Endothelial cell of umbilical vein (primary cell): ENCODE data around the gene SMYD4. TPM values are rescaled to one million over a fixed set of nuclear protein-coding genes. Genes with fewer than 3 reads are reported as not detected.

ENCODE experiments used
- BruUV-seq: library from RNA; stranded (reverse); fragments of 400-500 nt; replicated peaks from 2 replicates; lab custom pipeline; 2021; lab: Mats Ljungman, UMichigan
- CTCF ChIA-PET: fragments of 300-600, 350-600 bp; sonication (Branson Sonifier 250); formaldehyde crosslinking; loops from one replicate; lab custom pipeline; 2021; ENCODE audit warnings: antibody characterized with exemption, inconsistent platforms; lab: Charles Lee
- POLR2A ChIA-PET: fragments of 300-600, 350-600 bp; sonication (Branson Sonifier 250); formaldehyde crosslinking; loops from one replicate; lab custom pipeline; 2021; ENCODE audit warnings: antibody characterized with exemption, inconsistent platforms; lab: Charles Lee
- DNase-seq: peaks from one replicate; pipeline ENCODE4 v3.0.0-alpha.2; 2011; ENCODE audit warnings: low read depth, low spot score
- FAIRE-seq: peaks from 2 replicates; lab custom pipeline; 2011; peaks lifted over from hg19 to GRCh38; lab: Jason Lieb, UNC
- H2AFZ ChIP-seq: 2 replicates; pipeline ENCODE4 v1.6.0; 2012; ENCODE audit warnings: low read depth, low read length, control low read depth, inconsistent platforms
- H3K27ac ChIP-seq: 2 replicates; pipeline ENCODE4 v1.5.1; 2011; ENCODE audit warnings: low read depth, mild to moderate bottlenecking, control low read depth, low read length, moderate library complexity; ENCODE audit not compliant: insufficient read depth
- H3K27me3 ChIP-seq, 2 experiments: 2 replicates each; pipeline versions ENCODE4 v1.6.0 to v1.6.1; 2011; ENCODE audit warnings: low read length in 2 of 2, mixed read lengths in 1 of 2; ENCODE audit not compliant: control insufficient read depth in 2 of 2, insufficient read depth in 2 of 2
- H3K36me3 ChIP-seq, 2 experiments: 2 replicates in 1 of 2; 3 replicates in 1 of 2; pipeline ENCODE4 v1.5.1; 2011; ENCODE audit warnings: low read length in 2 of 2, mild to moderate bottlenecking in 1 of 2, moderate library complexity in 1 of 2; ENCODE audit not compliant: control insufficient read depth in 2 of 2, insufficient read depth in 2 of 2; ENCODE audit errors: extremely low read depth in 1 of 2
- H3K4me1 ChIP-seq: 3 replicates; pipeline ENCODE4 v1.5.1; 2011; ENCODE audit warnings: mild to moderate bottlenecking, low read length; ENCODE audit not compliant: control insufficient read depth, insufficient read depth; ENCODE audit errors: extremely low read depth
- H3K4me2 ChIP-seq: 2 replicates; pipeline ENCODE4 v1.6.1; 2011; ENCODE audit warnings: low read length, control low read depth, mixed read lengths; ENCODE audit not compliant: insufficient read depth
- H3K4me3 ChIP-seq, 3 experiments: fragments of 200-600 bp in 1 of 3; sonication (generic), shearing (Covaris generic) in 1 of 3; replicated peaks in 1 of 3; 2 replicates each; pipeline ENCODE4 v1.5.1; 2011 to 2016; ENCODE audit warnings: control low read depth in 3 of 3, low read length in 3 of 3, mild to moderate bottlenecking in 2 of 3, inconsistent platforms in 1 of 3, low read depth in 1 of 3, moderate library complexity in 1 of 3; ENCODE audit not compliant: insufficient read depth in 1 of 3
- H3K79me2 ChIP-seq: 2 replicates; pipeline ENCODE4 v1.6.0; 2012; ENCODE audit warnings: low read length, inconsistent platforms; ENCODE audit not compliant: control insufficient read depth, insufficient read depth
- H3K9ac ChIP-seq: replicated peaks from 2 replicates; pipeline ENCODE3; 2011; ENCODE audit warnings: low read length, control low read depth; ENCODE audit not compliant: insufficient read depth; ENCODE audit errors: extremely low read depth
- H3K9me1 ChIP-seq: replicated peaks from 3 replicates; pipeline ENCODE4 v1.6.0; 2011; ENCODE audit warnings: mild to moderate bottlenecking, low read length; ENCODE audit not compliant: control insufficient read depth, insufficient read depth; ENCODE audit errors: extremely low read depth
- H3K9me3 ChIP-seq: replicated peaks from 2 replicates; pipeline ENCODE4 v1.5.1; 2012; ENCODE audit warnings: low read length, inconsistent platforms; ENCODE audit not compliant: control insufficient read depth, insufficient read depth
- H4K20me1 ChIP-seq: replicated peaks from 2 replicates; pipeline ENCODE3; 2011; ENCODE audit warnings: mild to moderate bottlenecking, low read length; ENCODE audit not compliant: control insufficient read depth, insufficient read depth; ENCODE audit errors: extremely low read depth
- EZH2 ChIP-seq: IDR thresholded peaks from 2 replicates; pipeline ENCODE4 v1.6.1; 2012; ENCODE audit warnings: borderline replicate concordance, low read depth, mild to moderate bottlenecking, moderate library complexity, low read length, inconsistent platforms; ENCODE audit not compliant: severe bottlenecking
- GATA2 ChIP-seq: IDR thresholded peaks from 2 replicates; pipeline ENCODE4 v1.7.0; 2011; ENCODE audit warnings: low read depth, mild to moderate bottlenecking, moderate library complexity, mixed read lengths, low read length; ENCODE audit not compliant: insufficient read length, insufficient read depth
- JUN ChIP-seq: IDR thresholded peaks from 2 replicates; pipeline ENCODE4 v1.6.1; 2011; ENCODE audit warnings: borderline replicate concordance, low read depth; ENCODE audit not compliant: insufficient read length, insufficient read depth
- MYC ChIP-seq: IDR thresholded peaks from one replicate; pipeline ENCODE4 v1.6.1; 2011; ENCODE audit warnings: mild to moderate bottlenecking, low read depth, low read length
- POLR2A ChIP-seq: IDR thresholded peaks from 2 replicates; pipeline ENCODE4 v1.6.1; 2012; ENCODE audit warnings: low read depth, mild to moderate bottlenecking, control low read depth, low read length
- POLR2AphosphoS5 ChIP-seq: IDR thresholded peaks from 2 replicates; pipeline ENCODE4 v1.6.1; 2012; ENCODE audit warnings: low read depth, mild to moderate bottlenecking, control low read depth, low read length, moderate library complexity; ENCODE audit not compliant: insufficient read depth
- dilution Hi-C: fragments of 300-500 bp; cut with MboI; formaldehyde crosslinking; loops from one replicate; pipeline ENCODE4 v1.15.0; 2019; ENCODE audit warnings: low sequenced_read_pairs; ENCODE audit not compliant: extremely low pct_ligation_motif_present
- intact Hi-C: fragments of 100-400 bp; cut with micrococcal nuclease; formaldehyde crosslinking; loops from one replicate; pipeline ENCODE4 v1.10.0; 2022
- polyA plus RNA-seq, 4 experiments: library from polyadenylated mRNA; depleted of rRNA in 3 of 4; stranded (reverse) in 3 of 4; unstranded in 1 of 4; fragments of >200 nt; gene quantifications; 2 replicates each; pipeline versions ENCODE4 v1.2.1 to v1.2.3, GENCODE V29; 2011 to 2012; ENCODE audit warnings: missing spikeins in 1 of 4
- total RNA-seq: library from RNA; stranded (reverse); gene quantifications from 2 replicates; pipeline ENCODE4 v1.2.3, GENCODE V29; 2021
- TF ChIP-seq, protein P1 (sequence below), 2 donors: IDR thresholded peaks; 1 replicate in 1 of 2; 2 replicates in 1 of 2; pipeline ENCODE4 v1.5.1; 2011; ENCODE audit warnings: low read length in 2 of 2, mild to moderate bottlenecking in 2 of 2, moderate library complexity in 2 of 2, control low read depth in 1 of 2, inconsistent platforms in 1 of 2, low read depth in 1 of 2; ENCODE audit not compliant: insufficient read depth in 1 of 2; ENCODE audit errors: extremely low read depth in 1 of 2
- TF ChIP-seq, protein P2 (sequence below): IDR thresholded peaks from 2 replicates; pipeline ENCODE4 v1.6.1; 2011; ENCODE audit not compliant: insufficient read depth, insufficient read length

The SMYD4 gene
- total and polyA plus RNA-seq, 2 donors (not counting 3 experiments of a cell fraction or from before 2014, with no cell fraction given), result 6.0 to 14.6 TPM

DNA sequence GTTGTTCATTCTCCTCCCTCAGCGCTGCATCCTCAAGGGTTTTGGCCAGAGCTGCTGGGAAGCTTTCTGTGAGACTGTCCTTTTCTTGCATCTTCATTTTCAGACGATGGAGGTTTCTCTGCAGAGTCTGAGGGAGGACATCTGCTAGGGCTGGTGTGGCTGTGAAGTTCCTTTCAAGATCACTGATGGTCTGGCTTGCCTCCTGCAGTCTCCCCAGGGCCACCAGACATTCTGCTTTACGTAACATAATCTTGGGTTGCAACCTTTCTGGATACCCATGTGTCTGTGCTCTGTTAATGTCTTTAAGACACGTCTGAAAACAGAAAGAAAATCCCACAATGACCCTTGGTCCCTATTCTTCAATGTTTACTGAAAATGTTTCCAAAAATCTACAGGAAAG is 29.0 kb downstream of the SMYD4 start:
- ChIA-PET POLR2A (no interaction called here), CTCF (interaction anchor here (1.0 to 1.3 kb wide), 2 partner anchors 13 to 79 kb away, joined by 3 read pairs; no protein-coding TSS in a partner anchor)
- H3K27me3 ChIP-seq, result no peaks in the 10 kb centered on the region
- no peak overlapping the region for H3K4me2 ChIP-seq
- no peak for DNase-seq
- H3K4me1 ChIP-seq, result no peaks in the 10 kb centered on the region
- TF ChIP-seq JUN (no peak), POLR2A (no peak), EZH2 (no peak), GATA2 (no peak), POLR2AphosphoS5 (no peak), MYC (no peak)
- TF ChIP-seq, protein P1, sequence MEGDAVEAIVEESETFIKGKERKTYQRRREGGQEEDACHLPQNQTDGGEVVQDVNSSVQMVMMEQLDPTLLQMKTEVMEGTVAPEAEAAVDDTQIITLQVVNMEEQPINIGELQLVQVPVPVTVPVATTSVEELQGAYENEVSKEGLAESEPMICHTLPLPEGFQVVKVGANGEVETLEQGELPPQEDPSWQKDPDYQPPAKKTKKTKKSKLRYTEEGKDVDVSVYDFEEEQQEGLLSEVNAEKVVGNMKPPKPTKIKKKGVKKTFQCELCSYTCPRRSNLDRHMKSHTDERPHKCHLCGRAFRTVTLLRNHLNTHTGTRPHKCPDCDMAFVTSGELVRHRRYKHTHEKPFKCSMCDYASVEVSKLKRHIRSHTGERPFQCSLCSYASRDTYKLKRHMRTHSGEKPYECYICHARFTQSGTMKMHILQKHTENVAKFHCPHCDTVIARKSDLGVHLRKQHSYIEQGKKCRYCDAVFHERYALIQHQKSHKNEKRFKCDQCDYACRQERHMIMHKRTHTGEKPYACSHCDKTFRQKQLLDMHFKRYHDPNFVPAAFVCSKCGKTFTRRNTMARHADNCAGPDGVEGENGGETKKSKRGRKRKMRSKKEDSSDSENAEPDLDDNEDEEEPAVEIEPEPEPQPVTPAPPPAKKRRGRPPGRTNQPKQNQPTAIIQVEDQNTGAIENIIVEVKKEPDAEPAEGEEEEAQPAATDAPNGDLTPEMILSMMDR (IDR thresholded peaks at IDR 0.05; ENCODE audit: extremely low read depth in 1 of 2, insufficient read depth in 1 of 2, low read depth in 1 of 2, low read length in 2 of 2), result no peak
- TF ChIP-seq, protein P2, sequence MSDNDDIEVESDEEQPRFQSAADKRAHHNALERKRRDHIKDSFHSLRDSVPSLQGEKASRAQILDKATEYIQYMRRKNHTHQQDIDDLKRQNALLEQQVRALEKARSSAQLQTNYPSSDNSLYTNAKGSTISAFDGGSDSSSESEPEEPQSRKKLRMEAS, result no peak
- H3K9me1 ChIP-seq, result no peaks in the 10 kb centered on the region
- no peak overlapping the region for H3K4me3 ChIP-seq
- FAIRE-seq, result no peak
- H3K9ac ChIP-seq, result no peak overlapping the region
- no peak overlapping the region for H3K27ac ChIP-seq
- no TSS peak for BruUV-seq
- intact Hi-C loops (no loop called here), dilution Hi-C loops (no loop called here)
- H3K9me3 ChIP-seq, result no peaks in the 10 kb centered on the region
- peaks cover 5 to 9% of the 10 kb centered on the region in 2 experiments for H3K36me3 ChIP-seq
- H3K79me2 ChIP-seq, result peaks cover 1% of the 10 kb centered on the region
- no peak overlapping the region for H2AFZ ChIP-seq
- H4K20me1 ChIP-seq, result no peaks in the 10 kb centered on the region
